BLaER1 treated with 17β-estradiol and CSF1 and Interleukin-3, amounts not matched to agents 10 nM and 100 nM (cell line): Measurements from ENCODE around the gene CACNA2D2.
A peak's percentile ranks its signal among the peaks of the same experiment; 100 is the strongest.
"Not testable (repeated sequence)": the region's sequence is repeated elsewhere in the genome, so short reads cannot be mapped to it uniquely, and the experiment has no call there.

Experiments used
- H3K27ac ChIP-seq, 11 experiments: shearing (Covaris generic); formaldehyde crosslinking; 2 replicates each; pipeline ENCODE4 v1.8.1; 2022
- H3K27me3 ChIP-seq, 11 experiments: shearing (Covaris generic); formaldehyde crosslinking; 2 replicates each; pipeline ENCODE4 v1.8.1; 2022
- H3K36me3 ChIP-seq, 11 experiments: shearing (Covaris generic); formaldehyde crosslinking; 2 replicates each; pipeline ENCODE4 v1.8.1; 2022
- H3K4me1 ChIP-seq, 10 experiments: shearing (Covaris generic); formaldehyde crosslinking; 2 replicates each; pipeline ENCODE4 v1.8.1; 2022
- H3K4me2 ChIP-seq, 11 experiments: shearing (Covaris generic); formaldehyde crosslinking; 2 replicates each; pipeline ENCODE4 v1.8.1; 2022
- H3K4me3 ChIP-seq, 10 experiments: shearing (Covaris generic); formaldehyde crosslinking; 2 replicates each; pipeline ENCODE4 v1.8.1; 2022
- H3K9ac ChIP-seq, 11 experiments: shearing (Covaris generic); formaldehyde crosslinking; 2 replicates each; pipeline ENCODE4 v1.8.1; 2022
- H3K9me3 ChIP-seq, 11 experiments: shearing (Covaris generic); formaldehyde crosslinking; replicated peaks in 1 of 11; 2 replicates each; pipeline ENCODE4 v1.8.1; 2022
- H4K20me1 ChIP-seq, 11 experiments: shearing (Covaris generic); formaldehyde crosslinking; 2 replicates each; pipeline ENCODE4 v1.8.1; 2022
- Cebpa-rat ChIP-seq, 11 experiments: shearing (Covaris generic); IDR thresholded peaks; 2 replicates each; pipeline ENCODE4 v1.8.1; 2022

CACNA2D2 gene

DNA sequence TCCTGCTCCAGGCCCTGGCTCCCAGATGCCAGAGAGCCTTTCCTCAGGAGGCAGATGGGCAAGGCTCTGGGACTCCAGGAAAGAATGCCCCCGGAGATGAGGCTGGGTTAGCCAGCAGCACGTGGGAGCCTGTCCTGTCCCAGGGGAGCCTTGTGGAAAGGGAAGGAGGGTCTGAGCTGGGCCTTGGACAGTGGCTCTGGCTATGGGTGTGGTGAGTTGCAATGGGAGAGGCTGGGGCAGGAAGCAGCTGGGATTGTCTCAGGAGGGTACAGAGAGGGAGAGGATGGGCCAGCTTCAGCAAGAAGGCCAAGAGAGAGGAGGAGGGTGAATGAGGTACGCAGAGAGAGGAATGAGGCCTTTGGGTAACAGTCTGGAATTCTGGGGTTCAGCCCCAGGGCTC lies 17.4 kb upstream of the CACNA2D2 start:
- peaks cover 0 to 4% (median 0%) of the 10 kb centered on the region in 11 experiments; a peak in 2 of 22 replicates for H4K20me1 ChIP-seq
- no peaks in the 10 kb centered on the region for H3K36me3 ChIP-seq
- no peaks in the 10 kb centered on the region for H3K9me3 ChIP-seq
- H3K4me2 ChIP-seq: peak overlapping the region; percentile 51 to 93 (median 87)
- peaks cover 38 to 92% (median 77%) of the 10 kb centered on the region in 10 experiments for H3K4me1 ChIP-seq
- 0 out of 20 replicates have a peak overlapping the region, but pooled peaks of 1 of the 10 experiments have one; percentile 27 for H3K4me3 ChIP-seq
- H3K9ac ChIP-seq: peak overlapping the region in 4 of 11 experiments; percentile 2 to 44 (median 40); a peak in 5 of 22 replicates
- peak overlapping the region in 5 of 11 experiments; percentile 22 to 50 (median 37); a peak in 7 of 22 replicates for H3K27ac ChIP-seq
- no peak for TF ChIP-seq Cebpa-rat (IDR thresholded peaks at IDR 0.05)
- no peaks in the 10 kb centered on the region for H3K27me3 ChIP-seq

DNA sequence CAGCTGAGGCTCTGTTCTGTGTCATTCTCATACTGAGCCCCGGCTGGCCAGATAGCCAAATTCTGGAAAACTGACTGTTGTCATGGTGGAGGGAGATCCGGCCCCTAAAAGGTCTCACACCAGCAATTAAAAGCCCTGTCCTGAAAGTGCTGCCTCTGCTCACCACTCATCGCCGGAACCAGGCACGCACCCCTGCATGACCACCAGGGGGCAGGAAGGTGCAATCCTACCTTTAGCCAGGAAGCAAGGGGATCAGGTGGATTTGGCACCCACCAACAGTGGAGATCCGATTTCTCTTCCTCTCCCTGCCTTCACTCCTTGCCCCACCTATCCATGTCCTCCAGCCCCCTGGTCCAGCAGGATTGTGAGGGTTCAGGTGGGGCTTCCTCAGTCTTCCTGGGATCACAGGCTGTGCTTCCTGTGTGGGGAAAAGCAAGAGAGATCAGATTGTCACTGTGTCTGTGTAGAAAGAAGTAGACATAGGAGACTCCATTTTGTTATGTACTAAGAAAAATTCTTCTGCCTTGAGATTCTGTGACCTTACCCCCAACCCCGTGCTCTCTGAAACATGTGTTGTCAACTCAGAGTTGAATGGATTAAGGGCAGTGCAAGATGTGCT lies 16.1 kb upstream of the CACNA2D2 start:
- Histone ChIP-seq H3K4me3 (no peak overlapping the region), H3K4me1 (peaks cover 43 to 93% (median 85%) of the 10 kb centered on the region in 10 experiments), H3K9me3 (no peaks in the 10 kb centered on the region), H3K27me3 (no peaks in the 10 kb centered on the region), H3K9ac (no peak overlapping the region), H3K4me2 (peak overlapping the region in 9 of 11 experiments; percentile 2 to 96 (median 52); a peak in 16 of 22 replicates), H3K27ac (no peak overlapping the region), H3K36me3 (no peaks in the 10 kb centered on the region), H4K20me1 (peaks cover 0 to 6% (median 0%) of the 10 kb centered on the region in 11 experiments; a peak in 3 of 22 replicates)
- TF ChIP-seq Cebpa-rat (IDR thresholded peaks at IDR 0.05): no peak

DNA sequence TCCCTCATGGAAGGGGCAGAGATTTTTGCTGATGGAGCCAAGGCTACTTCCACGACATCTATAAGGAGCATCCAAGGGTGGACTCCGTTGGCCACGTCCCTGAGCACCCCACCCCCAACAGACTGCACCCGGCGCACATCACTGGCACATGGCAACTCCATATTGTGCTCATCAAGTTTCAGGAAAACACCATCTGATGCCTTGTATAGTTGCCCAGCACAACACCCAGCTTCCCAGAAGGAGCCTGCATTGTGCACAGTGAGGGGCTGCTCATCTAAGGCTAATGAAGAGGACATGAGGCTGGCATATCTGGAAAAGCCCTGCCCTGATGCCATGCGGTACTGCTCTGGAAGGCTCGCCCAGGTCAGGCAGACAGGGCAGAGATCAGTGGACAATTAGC lies 15.0 kb upstream of the CACNA2D2 start:
- H3K27ac ChIP-seq: no peak overlapping the region
- no peaks in the 10 kb centered on the region for H3K27me3 ChIP-seq
- H3K9ac ChIP-seq: no peak overlapping the region
- peaks cover 0 to 6% (median 0%) of the 10 kb centered on the region in 11 experiments; a peak in 2 of 22 replicates for H4K20me1 ChIP-seq
- no peak overlapping the region for H3K4me3 ChIP-seq
- peaks cover 47 to 100% (median 93%) of the 10 kb centered on the region in 10 experiments for H3K4me1 ChIP-seq
- H3K4me2 ChIP-seq: peak overlapping the region in 9 of 11 experiments; percentile 33 to 98 (median 95); a peak in 9 of 22 replicates
- no peak for TF ChIP-seq Cebpa-rat (IDR thresholded peaks at IDR 0.05)
- H3K9me3 ChIP-seq: no peaks in the 10 kb centered on the region
- H3K36me3 ChIP-seq: no peaks in the 10 kb centered on the region

DNA sequence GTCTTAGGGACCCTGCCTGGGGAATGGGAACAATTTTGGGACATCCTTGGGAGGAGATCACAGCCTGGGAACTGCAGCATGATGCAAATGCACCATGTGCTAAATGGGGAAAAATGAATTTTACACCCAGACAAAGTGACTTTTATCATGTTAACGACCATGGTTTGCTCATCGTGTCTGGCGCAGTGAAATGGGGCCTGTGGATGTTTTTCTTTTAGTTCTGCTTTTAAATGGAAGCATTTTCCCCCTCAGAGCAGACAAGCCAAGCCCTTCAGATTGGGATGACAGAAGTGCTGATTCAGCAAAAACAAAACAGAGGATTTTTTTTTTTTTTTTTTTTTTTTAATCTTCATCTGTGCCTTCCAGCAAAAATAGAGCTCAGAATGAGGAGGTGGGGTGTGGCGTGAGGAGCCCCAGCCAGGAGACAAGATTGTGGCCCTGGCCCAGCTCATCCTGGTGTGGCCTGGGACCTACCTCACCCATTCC lies 14.3 kb upstream of the CACNA2D2 start:
- Histone ChIP-seq H3K36me3 (no peaks in the 10 kb centered on the region), H3K4me3 (no peak overlapping the region), H3K9ac (no peak overlapping the region; a peak in 1 of 22 replicates), H3K4me2 (peak overlapping the region in 9 of 11 experiments; percentile 87 to 98 (median 95); a peak in 18 of 22 replicates), H3K27me3 (no peaks in the 10 kb centered on the region), H3K9me3 (no peaks in the 10 kb centered on the region), H4K20me1 (peaks cover 0 to 6% (median 0%) of the 10 kb centered on the region in 11 experiments; a peak in 2 of 22 replicates), H3K27ac (peak overlapping the region in 1 of 11 experiments; percentile 72; a peak in 1 of 22 replicates), H3K4me1 (peaks cover 47 to 100% (median 95%) of the 10 kb centered on the region in 10 experiments)
- no peak for TF ChIP-seq Cebpa-rat (IDR thresholded peaks at IDR 0.05)

DNA sequence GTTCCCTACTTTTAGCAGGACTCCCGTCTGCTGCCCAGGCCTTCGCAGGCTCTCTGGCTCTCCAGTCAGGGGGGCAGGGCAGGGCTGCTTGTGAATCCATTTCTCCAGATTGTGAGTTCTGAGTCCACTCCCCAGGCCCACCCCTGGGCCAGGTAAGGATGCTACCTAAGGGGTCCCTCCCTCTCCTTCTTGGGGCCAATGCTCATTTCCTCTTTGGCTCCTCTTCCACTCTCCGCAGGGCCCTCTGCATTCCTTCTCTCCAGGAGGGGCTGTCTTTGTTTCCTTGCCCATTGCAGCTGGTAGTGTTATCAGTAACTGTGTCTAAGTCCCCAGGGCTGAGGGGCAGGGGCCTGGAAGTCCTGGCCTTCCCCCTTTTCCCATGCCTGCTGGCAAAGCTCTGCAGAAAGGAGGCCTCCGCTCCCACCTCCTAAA lies 13.0 kb upstream of the CACNA2D2 start:
- Histone ChIP-seq H3K27ac (peak overlapping the region in 9 of 11 experiments; percentile 44 to 73 (median 65); a peak in 18 of 22 replicates), H3K4me2 (peak overlapping the region; percentile 66 to 98 (median 95)), H3K27me3 (no peaks in the 10 kb centered on the region), H3K36me3 (no peaks in the 10 kb centered on the region), H3K4me3 (peak overlapping the region in 8 of 10 experiments; percentile 43 to 60 (median 49); a peak in 16 of 20 replicates), H3K9me3 (no peaks in the 10 kb centered on the region), H4K20me1 (peaks cover 0 to 6% (median 0%) of the 10 kb centered on the region in 11 experiments; a peak in 2 of 22 replicates), H3K4me1 (peaks cover 38 to 95% (median 94%) of the 10 kb centered on the region in 10 experiments), H3K9ac (peak overlapping the region in 9 of 11 experiments; percentile 39 to 68 (median 65); a peak in 19 of 22 replicates)
- no peak for TF ChIP-seq Cebpa-rat (IDR thresholded peaks at IDR 0.05)

DNA sequence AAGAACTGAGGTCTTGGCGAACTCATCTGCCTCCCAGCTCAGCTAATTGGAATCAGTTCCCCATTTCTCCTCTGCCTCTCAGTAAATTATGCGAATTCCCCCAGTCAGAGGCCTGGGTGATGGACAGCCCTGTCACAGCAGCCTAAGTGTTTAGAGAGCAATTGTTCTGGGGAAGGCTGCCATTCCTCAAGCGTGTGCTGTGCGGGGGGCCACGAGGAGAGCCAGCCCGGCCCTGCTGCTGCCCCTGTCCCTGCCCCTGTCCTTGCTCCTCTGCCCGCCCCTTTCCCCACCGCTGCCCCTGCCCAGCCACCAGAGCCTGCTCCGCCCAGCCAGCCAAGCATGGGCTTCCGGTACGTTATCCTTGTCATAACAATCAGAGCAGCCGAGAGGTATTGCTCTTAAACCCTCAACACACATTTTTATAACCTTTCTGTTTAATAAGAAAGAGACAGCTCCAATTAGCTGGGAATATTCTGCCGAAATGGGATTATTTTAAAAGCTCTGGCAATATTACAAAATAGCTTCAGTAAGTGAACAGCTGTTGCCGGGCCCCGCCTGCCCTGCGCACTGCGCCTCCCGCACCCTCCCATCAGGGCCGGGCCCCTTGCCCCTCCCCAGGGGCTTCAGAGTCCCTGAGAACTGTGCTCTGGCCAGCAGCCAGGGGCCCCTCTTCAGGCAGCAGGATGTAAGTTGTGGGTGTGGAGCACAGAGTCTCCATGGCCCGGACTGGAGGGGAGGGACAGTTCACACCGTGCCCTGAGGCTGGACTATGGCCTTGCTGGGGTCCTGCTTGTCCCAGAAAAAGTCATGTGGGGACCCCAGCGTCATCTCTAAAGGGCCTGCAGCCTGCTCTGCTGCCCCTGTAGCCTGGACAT lies 12.4 kb upstream of the CACNA2D2 start:
- peaks cover 0 to 6% (median 0%) of the 10 kb centered on the region in 11 experiments; a peak in 1 of 22 replicates for H4K20me1 ChIP-seq
- H3K4me1 ChIP-seq: peaks cover 31 to 92% (median 89%) of the 10 kb centered on the region in 10 experiments
- peak overlapping the region in 8 of 10 experiments; percentile 43 to 60 (median 49); a peak in 17 of 20 replicates for H3K4me3 ChIP-seq
- no peaks in the 10 kb centered on the region for H3K36me3 ChIP-seq
- TF ChIP-seq Cebpa-rat (IDR thresholded peaks at IDR 0.05): no peak
- H3K9me3 ChIP-seq: no peaks in the 10 kb centered on the region
- peak overlapping the region in 9 of 11 experiments; percentile 39 to 68 (median 65); a peak in 19 of 22 replicates for H3K9ac ChIP-seq
- no peaks in the 10 kb centered on the region for H3K27me3 ChIP-seq
- H3K4me2 ChIP-seq: peak overlapping the region; percentile 66 to 98 (median 95)
- H3K27ac ChIP-seq: peak overlapping the region in 9 of 11 experiments; percentile 44 to 73 (median 65); a peak in 19 of 22 replicates

DNA sequence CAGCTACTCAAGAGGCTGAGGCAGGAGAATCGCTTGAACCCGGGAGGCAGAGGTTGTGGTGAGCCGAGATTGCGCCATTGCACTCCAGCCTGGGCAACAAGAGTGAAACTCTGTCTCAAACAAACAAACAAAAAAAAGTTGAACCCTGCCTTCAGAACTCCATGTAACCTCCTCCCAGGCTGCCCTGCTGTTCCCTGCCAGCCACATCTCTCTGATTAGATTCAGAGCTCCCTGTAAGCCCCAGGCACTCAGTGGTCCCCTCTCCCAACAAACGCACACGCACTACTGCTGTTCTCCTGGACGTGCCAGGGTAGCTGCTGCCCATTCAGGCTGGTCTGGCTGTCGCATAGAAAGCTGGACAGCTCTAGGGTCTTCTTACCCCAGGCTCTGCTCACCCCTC lies 9.5 kb upstream of the CACNA2D2 start:
- H4K20me1 ChIP-seq, H3K4me3 ChIP-seq, H3K36me3 ChIP-seq, H3K9me3 ChIP-seq, H3K27me3 ChIP-seq: not testable (repeated sequence)
- Histone ChIP-seq H3K9ac (peak overlapping the region in 1 of 11 experiments; percentile 33; a peak in 1 of 22 replicates), H3K27ac (0 out of 22 replicates have a peak overlapping the region, but pooled peaks of 1 of the 11 experiments have one; percentile 10), H3K4me1 (peaks cover 28 to 93% (median 85%) of the 10 kb centered on the region in 10 experiments), H3K4me2 (peak overlapping the region in 9 of 11 experiments; percentile 87 to 98 (median 95); a peak in 18 of 22 replicates)

DNA sequence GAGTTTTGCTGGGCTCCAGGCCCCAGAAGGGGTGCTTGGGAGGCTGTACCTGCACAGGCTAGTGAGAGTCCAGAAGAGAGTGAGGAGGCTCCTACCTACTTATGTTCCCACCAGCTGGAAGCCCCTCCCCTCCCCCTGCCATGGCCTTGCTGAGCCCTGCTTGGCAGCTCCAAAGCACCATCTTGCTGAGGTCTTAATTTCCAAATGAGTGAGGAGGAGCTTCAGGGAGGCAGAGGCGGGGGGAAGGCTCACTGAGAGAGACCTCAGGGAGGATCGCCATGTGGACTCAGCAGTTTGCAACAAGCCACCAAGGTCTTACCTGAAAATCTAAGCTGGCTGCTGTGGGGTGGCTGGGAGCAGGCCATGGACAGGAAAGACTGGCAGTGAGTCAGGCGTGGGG lies 8.7 kb upstream of the CACNA2D2 start:
- Histone ChIP-seq H3K4me2 (peak overlapping the region in 8 of 11 experiments; percentile 3 to 98 (median 95); a peak in 12 of 22 replicates), H4K20me1 (peaks cover 0 to 6% (median 0%) of the 10 kb centered on the region in 11 experiments; a peak in 1 of 22 replicates), H3K27me3 (no peaks in the 10 kb centered on the region), H3K27ac (no peak overlapping the region), H3K9me3 (no peaks in the 10 kb centered on the region), H3K4me1 (peaks cover 28 to 85% (median 78%) of the 10 kb centered on the region in 10 experiments), H3K4me3 (no peak overlapping the region), H3K36me3 (no peaks in the 10 kb centered on the region), H3K9ac (no peak overlapping the region)
- no peak for TF ChIP-seq Cebpa-rat (IDR thresholded peaks at IDR 0.05)
